HepG2 (cell line): Measurements from ENCODE around the gene DUSP16. TPM values are rescaled to one million over a fixed set of nuclear protein-coding genes. Genes with fewer than 3 reads are reported as not detected.

Experiments
- BCL6 ChIP-seq: IDR thresholded peaks from 2 replicates; pipeline ENCODE4 v1.6.1; 2016; ENCODE audit warnings: missing genetic modification reagents, missing compliant biosample characterization
- CEBPB ChIP-seq: IDR thresholded peaks from 2 replicates; pipeline ENCODE4 v1.6.1; 2011; ENCODE audit warnings: low read depth, low read length, improper control_type of control experiment, borderline replicate concordance
- CREM ChIP-seq, 2 experiments: sonication (generic) in 1 of 2; formaldehyde crosslinking in 1 of 2; IDR thresholded peaks; 2 replicates each; pipeline versions ENCODE4 v1.4.0 to v1.6.1; 2016 to 2020; ENCODE audit warnings: antibody characterized with exemption in 1 of 2, mild to moderate bottlenecking in 1 of 2, missing genetic modification reagents in 1 of 2
- FOXK1 ChIP-seq: sonication (generic); formaldehyde crosslinking; IDR thresholded peaks from 2 replicates; pipeline ENCODE4 v1.4.0; 2020; ENCODE audit warnings: low read depth, missing genetic modification reagents, borderline replicate concordance
- HNF1B ChIP-seq: sonication (generic); formaldehyde crosslinking; IDR thresholded peaks from 2 replicates; pipeline ENCODE4 v1.5.1; 2020; ENCODE audit warnings: mild to moderate bottlenecking, moderate library complexity, missing genetic modification reagents
- JUN ChIP-seq: sonication (generic); formaldehyde crosslinking; IDR thresholded peaks from 2 replicates; pipeline ENCODE4 v1.4.0; 2020; ENCODE audit warnings: mild to moderate bottlenecking, missing genetic modification reagents
- JUNB ChIP-seq: sonication (generic); formaldehyde crosslinking; IDR thresholded peaks from 2 replicates; pipeline ENCODE4 v1.8.0; 2022; ENCODE audit warnings: missing genetic modification reagents, mild to moderate bottlenecking, borderline replicate concordance
- KDM6A ChIP-seq: IDR thresholded peaks from 2 replicates; pipeline ENCODE4 v1.6.1; 2016; ENCODE audit warnings: low read depth
- KMT2A ChIP-seq: sonication (generic); formaldehyde crosslinking; IDR thresholded peaks from 2 replicates; pipeline ENCODE4 v1.4.0; 2020; ENCODE audit warnings: missing genetic modification reagents
- REL ChIP-seq: sonication (generic); formaldehyde crosslinking; conservative IDR thresholded peaks from 2 replicates; pipeline ENCODE4 v1.8.0; 2022; ENCODE audit warnings: mild to moderate bottlenecking, missing genetic modification reagents, moderate library complexity
- RELA ChIP-seq: sonication (generic); formaldehyde crosslinking; IDR thresholded peaks from 2 replicates; pipeline ENCODE4 v1.4.0; 2020; ENCODE audit warnings: missing genetic modification reagents
- RNF219 ChIP-seq: sonication (generic); formaldehyde crosslinking; IDR thresholded peaks from 2 replicates; pipeline ENCODE4 v1.5.0; 2020; ENCODE audit warnings: mild to moderate bottlenecking, missing genetic modification reagents
- SOX13 ChIP-seq, 3 experiments: fragments of 450-650 bp in 1 of 3; sonication (generic) in 1 of 3; formaldehyde crosslinking in 1 of 3; IDR thresholded peaks in 2 of 3; conservative IDR thresholded peaks in 1 of 3; 2 replicates each; pipeline versions ENCODE4 v1.5.0 to v1.6.1; 2016 to 2020; ENCODE audit warnings: antibody characterized with exemption in 1 of 3, mild to moderate bottlenecking in 1 of 3, missing compliant biosample characterization in 1 of 3, missing genetic modification reagents in 1 of 3, moderate library complexity in 1 of 3
- ZGPAT ChIP-seq: IDR thresholded peaks from 2 replicates; pipeline ENCODE4 v1.6.1; 2016; ENCODE audit warnings: mild to moderate bottlenecking
- ZNF264 ChIP-seq: sonication (generic); formaldehyde crosslinking; IDR thresholded peaks from 2 replicates; pipeline ENCODE4 v1.4.0; 2020; ENCODE audit warnings: missing genetic modification reagents
- ZNF614 ChIP-seq: IDR thresholded peaks from 2 replicates; pipeline ENCODE4 v1.6.1; 2018; ENCODE audit warnings: missing biosample characterization, missing genetic modification reagents, inconsistent platforms, borderline replicate concordance
- ZNF616 ChIP-seq: sonication (generic); formaldehyde crosslinking; IDR thresholded peaks from 2 replicates; pipeline ENCODE4 v1.5.0; 2020; ENCODE audit warnings: low read depth, mild to moderate bottlenecking, missing genetic modification reagents
- ZNF724P ChIP-seq: sonication (generic); formaldehyde crosslinking; IDR thresholded peaks from 2 replicates; pipeline ENCODE4 v1.8.0; 2022; ENCODE audit warnings: missing genetic modification reagents, borderline replicate concordance
- ZNF766 ChIP-seq: sonication (generic); formaldehyde crosslinking; IDR thresholded peaks from 2 replicates; pipeline ENCODE4 v1.5.0; 2020; ENCODE audit warnings: missing genetic modification reagents, borderline replicate concordance
- ZSCAN22 ChIP-seq: sonication (generic); formaldehyde crosslinking; IDR thresholded peaks from 2 replicates; pipeline ENCODE4 v1.4.0; 2020; ENCODE audit warnings: mild to moderate bottlenecking, missing genetic modification reagents
- ZSCAN29 ChIP-seq: sonication (generic); formaldehyde crosslinking; conservative IDR thresholded peaks from 2 replicates; pipeline ENCODE4 v1.4.0; 2020; ENCODE audit warnings: mild to moderate bottlenecking, missing genetic modification reagents
- polyA plus RNA-seq, 8 experiments: library from polyadenylated mRNA; depleted of rRNA in 3 of 8; stranded (reverse) in 7 of 8; unstranded in 1 of 8; fragments of >200 nt; fragmentation: Illumina TruSeq in 4 of 8; extraction: Trizol in 4 of 8; gene quantifications; 2 replicates each; pipeline versions ENCODE4 v1.2.1 to v1.2.3, GENCODE V29; 2011 to 2016; ENCODE audit warnings: low read depth in 4 of 8, missing spikeins in 1 of 8, mixed read lengths in 1 of 8; ENCODE audit not compliant: insufficient read depth in 1 of 8
- total RNA-seq, 5 experiments: library from RNA; depleted of rRNA; stranded (reverse); fragments of >200 nt; fragmentation: Illumina TruSeq; extraction: Trizol; gene quantifications; 2 replicates each; pipeline ENCODE4 v1.2.3, GENCODE V29; 2016; ENCODE audit warnings: low read depth in 1 of 5

Gene DUSP16
- total and polyA plus RNA-seq, 2 of the 13 experiments (the other 11 are each of a cell fraction or from before 2014, with no cell fraction given) = 45.7 to 46.6 TPM

GRCh38 chr12:12449533-12450025 is 113.1 kb downstream of the DUSP16 start (continued):
- TF ChIP-seq SOX13 (IDR thresholded peaks at IDR 0.05) (peak; percentile 98), SOX13 (CRISPR knock-in tag; conservative IDR thresholded peaks at IDR 0.05 in 1 of 2, IDR thresholded peaks at IDR 0.05 in 1 of 2) (peak in 1 of 2 experiments; percentile 99; a peak in 2 of 4 replicates), ZNF724P (no peak), ZSCAN29 (0 out of 2 replicates have a peak, but pooled peaks have one; percentile 11), ZNF616 (CRISPR knock-in tag) (no peak), ZGPAT (CRISPR knock-in tag) (peak; percentile 94), RNF219 (peak; percentile 54; the same call in 1 of the 2 replicates), JUNB (CRISPR knock-in tag) (peak; percentile 79; the same call in 1 of the 2 replicates), CREM (IDR thresholded peaks at IDR 0.05) (peak; percentile 93), CREM (CRISPR knock-in tag; IDR thresholded peaks at IDR 0.05) (no peak), JUN (CRISPR knock-in tag) (peak; percentile 81), ZNF614 (CRISPR knock-in tag) (peak; percentile 46; the same call in 1 of the 2 replicates), REL (CRISPR knock-in tag) (0 out of 2 replicates have a peak, but pooled peaks have one; percentile 36), KMT2A (CRISPR knock-in tag) (peak; percentile 81), CEBPB (peak; percentile 100), ZNF264 (CRISPR knock-in tag) (peak; percentile 84), RELA (CRISPR knock-in tag) (peak; percentile 84; the same call in 1 of the 2 replicates), ZSCAN22 (CRISPR knock-in tag) (no peak), ZNF766 (CRISPR knock-in tag) (0 out of 2 replicates have a peak, but pooled peaks have one; percentile 46), HNF1B (CRISPR knock-in tag) (peak; percentile 80), FOXK1 (peak; percentile 97), BCL6 (CRISPR knock-in tag) (peak; percentile 91), KDM6A (CRISPR knock-in tag) (peak; percentile 52; the same call in 1 of the 2 replicates)
